OCI-LY3 (cell line): ENCODE measurements around the gene HES2.

ENCODE experiments used
- H2AFZ ChIP-seq: fragments of 200-600, 300-600 bp; shearing (Covaris generic); 2 replicates; pipeline ENCODE4 v1.6.0; 2014; ENCODE audit warnings: antibody characterized with exemption, low read depth, low read length
- H3K27ac ChIP-seq: fragments of 200-600, 300-600 bp; sonication (generic); 2 replicates; pipeline ENCODE4 v1.5.1; 2014; ENCODE audit warnings: mild to moderate bottlenecking, low read length, moderate library complexity, mixed read lengths
- H3K27me3 ChIP-seq: fragments of 200-600, 300-600 bp; sonication (generic); 2 replicates; pipeline ENCODE4 v1.6.1; 2014; ENCODE audit warnings: low read depth, low read length, mixed read lengths
- H3K36me3 ChIP-seq: fragments of 200-600, 300-600 bp; sonication (generic); replicated peaks from 2 replicates; pipeline ENCODE3; 2014; ENCODE audit warnings: low read depth, low read length, mixed read lengths
- H3K4me1 ChIP-seq: fragments of 300-600, 200-600 bp; sonication (generic); 2 replicates; pipeline ENCODE4 v1.6.1; 2014; ENCODE audit warnings: low read length, mixed read lengths
- H3K4me2 ChIP-seq: fragments of 200-600, 300-600 bp; sonication (generic); 2 replicates; pipeline ENCODE4 v1.6.1; 2014; ENCODE audit warnings: low read length, mixed read lengths
- H3K4me3 ChIP-seq: fragments of 300-600, 200-600 bp; sonication (generic); 2 replicates; pipeline ENCODE4 v1.5.1; 2014; ENCODE audit warnings: antibody characterized with exemption, mild to moderate bottlenecking, low read length, moderate library complexity
- H3K79me2 ChIP-seq: fragments of 300-600, 200-600 bp; shearing (Covaris generic); 2 replicates; pipeline ENCODE4 v1.6.1; 2014; ENCODE audit warnings: mild to moderate bottlenecking, low read length, mixed read lengths
- H3K9ac ChIP-seq: fragments of 300-600, 200-600 bp; shearing (Covaris generic); 2 replicates; pipeline ENCODE4 v1.6.0; 2014; ENCODE audit warnings: mild to moderate bottlenecking, low read length, moderate library complexity
- H3K9me3 ChIP-seq: fragments of 200-600, 300-600 bp; shearing (Covaris generic); 2 replicates; pipeline ENCODE4 v1.6.1; 2014; ENCODE audit warnings: low read length, mixed read lengths; ENCODE audit not compliant: insufficient read depth
- H4K20me1 ChIP-seq: fragments of 200-600, 300-600 bp; sonication (generic); 2 replicates; pipeline ENCODE4 v1.6.1; 2016; ENCODE audit warnings: low read length, mixed read lengths; ENCODE audit not compliant: insufficient read depth
- CTCF ChIP-seq: fragments of 200-600, 300-600 bp; sonication (generic); IDR thresholded peaks from 2 replicates; pipeline ENCODE4 v1.5.1; 2014; ENCODE audit warnings: antibody characterized with exemption, low read length, low read depth
- EZH2phosphoT487 ChIP-seq: fragments of 200-600 bp; shearing (Covaris generic); IDR thresholded peaks from 2 replicates; pipeline ENCODE4 v1.6.1; 2018; ENCODE audit warnings: antibody characterized with exemption, mixed run types, low read depth

Gene HES2

GRCh38 chr1:6408023-6408422 lies 11.7 kb downstream of the HES2 start:
- TF ChIP-seq CTCF (no peak), EZH2phosphoT487 (no peak)
- no peaks in the 10 kb centered on the region for H4K20me1 ChIP-seq
- H3K9me3 ChIP-seq = no peaks in the 10 kb centered on the region
- H3K9ac ChIP-seq = no peak overlapping the region
- no peak overlapping the region for H3K4me3 ChIP-seq
- H3K4me1 ChIP-seq = peaks cover 11% of the 10 kb centered on the region; the same call in 1 of the 2 replicates
- H2AFZ ChIP-seq = no peak overlapping the region
- no peak overlapping the region for H3K27ac ChIP-seq
- no peak overlapping the region for H3K4me2 ChIP-seq
- no peaks in the 10 kb centered on the region for H3K79me2 ChIP-seq
- H3K36me3 ChIP-seq = no peaks in the 10 kb centered on the region
- H3K27me3 ChIP-seq = 0 out of 2 replicates have a peak, but pooled peaks cover 4% of the 10 kb centered on the region

GRCh38 chr1:6401673-6402072 lies 18.0 kb downstream of the HES2 start:
- Histone ChIP-seq H3K27ac (no peak overlapping the region), H3K27me3 (0 out of 2 replicates have a peak, but pooled peaks cover 4% of the 10 kb centered on the region), H2AFZ (no peak overlapping the region), H4K20me1 (no peaks in the 10 kb centered on the region), H3K4me2 (no peak overlapping the region), H3K79me2 (no peaks in the 10 kb centered on the region), H3K9me3 (no peaks in the 10 kb centered on the region), H3K36me3 (no peaks in the 10 kb centered on the region), H3K9ac (no peak overlapping the region), H3K4me1 (peaks cover 4% of the 10 kb centered on the region; the same call in 1 of the 2 replicates), H3K4me3 (no peak overlapping the region)
- TF ChIP-seq EZH2phosphoT487 = no peak
- no peak for TF ChIP-seq CTCF

- H3K27ac ChIP-seq = no peak overlapping the region
- no peaks in the 10 kb centered on the region for H3K27me3 ChIP-seq
- no peaks in the 10 kb centered on the region for H3K36me3 ChIP-seq
- TF ChIP-seq EZH2phosphoT487 (no peak), CTCF (no peak)
- H3K4me2 ChIP-seq = no peak overlapping the region
- no peak overlapping the region for H3K9ac ChIP-seq
- no peaks in the 10 kb centered on the region for H3K79me2 ChIP-seq
- no peaks in the 10 kb centered on the region for H4K20me1 ChIP-seq
- H2AFZ ChIP-seq = no peak overlapping the region
- peaks cover under 1% of the 10 kb centered on the region; the same call in 1 of the 2 replicates for H3K4me1 ChIP-seq
- H3K9me3 ChIP-seq = no peaks in the 10 kb centered on the region
- H3K4me3 ChIP-seq = no peak overlapping the region
Measured at GRCh38 chr1:6399294-6399693, 20.4 kb downstream of the HES2 start.

GRCh38 chr1:6397844-6398441 lies 21.8 kb downstream of the HES2 start:
- TF ChIP-seq CTCF = no peak
- no peak for TF ChIP-seq EZH2phosphoT487

More at GRCh38 chr1:6397844-6398441, 21.8 kb downstream of the HES2 start:
- Histone ChIP-seq H3K79me2 (no peaks in the 10 kb centered on the region), H3K27ac (no peak overlapping the region), H3K4me2 (no peak overlapping the region), H3K4me3 (no peak overlapping the region), H4K20me1 (no peaks in the 10 kb centered on the region), H3K9ac (no peak overlapping the region), H3K27me3 (no peaks in the 10 kb centered on the region), H3K36me3 (no peaks in the 10 kb centered on the region), H3K9me3 (no peaks in the 10 kb centered on the region), H2AFZ (no peak overlapping the region), H3K4me1 (peaks cover 3% of the 10 kb centered on the region; the same call in 1 of the 2 replicates)
